HL-60 (cell line): ENCODE results near the gene PSMG3.

Experiments used
- CTCF ChIP-seq: IDR thresholded peaks from one replicate; pipeline ENCODE4 v1.5.1; 2011; ENCODE audit warnings: low read length, control low read depth, inconsistent platforms; ENCODE audit not compliant: insufficient read depth
- POLR2AphosphoS5 ChIP-seq: IDR thresholded peaks from 2 replicates; pipeline ENCODE4 v1.6.1; 2012; ENCODE audit warnings: low read depth

GRCh38 chr7:1557006-1557405, 12.8 kb downstream of the PSMG3 start:
- TF ChIP-seq CTCF = no peak
- TF ChIP-seq POLR2AphosphoS5 = no peak
